ENCODE results near the gene SLC35E4.
"Not testable (repeated sequence)": the region's sequence is repeated elsewhere in the genome, so short reads cannot be mapped to it uniquely, and the experiment has no call there.

Gene SLC35E4, protein sequence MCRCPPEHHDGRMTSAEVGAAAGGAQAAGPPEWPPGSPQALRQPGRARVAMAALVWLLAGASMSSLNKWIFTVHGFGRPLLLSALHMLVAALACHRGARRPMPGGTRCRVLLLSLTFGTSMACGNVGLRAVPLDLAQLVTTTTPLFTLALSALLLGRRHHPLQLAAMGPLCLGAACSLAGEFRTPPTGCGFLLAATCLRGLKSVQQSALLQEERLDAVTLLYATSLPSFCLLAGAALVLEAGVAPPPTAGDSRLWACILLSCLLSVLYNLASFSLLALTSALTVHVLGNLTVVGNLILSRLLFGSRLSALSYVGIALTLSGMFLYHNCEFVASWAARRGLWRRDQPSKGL

DNA sequence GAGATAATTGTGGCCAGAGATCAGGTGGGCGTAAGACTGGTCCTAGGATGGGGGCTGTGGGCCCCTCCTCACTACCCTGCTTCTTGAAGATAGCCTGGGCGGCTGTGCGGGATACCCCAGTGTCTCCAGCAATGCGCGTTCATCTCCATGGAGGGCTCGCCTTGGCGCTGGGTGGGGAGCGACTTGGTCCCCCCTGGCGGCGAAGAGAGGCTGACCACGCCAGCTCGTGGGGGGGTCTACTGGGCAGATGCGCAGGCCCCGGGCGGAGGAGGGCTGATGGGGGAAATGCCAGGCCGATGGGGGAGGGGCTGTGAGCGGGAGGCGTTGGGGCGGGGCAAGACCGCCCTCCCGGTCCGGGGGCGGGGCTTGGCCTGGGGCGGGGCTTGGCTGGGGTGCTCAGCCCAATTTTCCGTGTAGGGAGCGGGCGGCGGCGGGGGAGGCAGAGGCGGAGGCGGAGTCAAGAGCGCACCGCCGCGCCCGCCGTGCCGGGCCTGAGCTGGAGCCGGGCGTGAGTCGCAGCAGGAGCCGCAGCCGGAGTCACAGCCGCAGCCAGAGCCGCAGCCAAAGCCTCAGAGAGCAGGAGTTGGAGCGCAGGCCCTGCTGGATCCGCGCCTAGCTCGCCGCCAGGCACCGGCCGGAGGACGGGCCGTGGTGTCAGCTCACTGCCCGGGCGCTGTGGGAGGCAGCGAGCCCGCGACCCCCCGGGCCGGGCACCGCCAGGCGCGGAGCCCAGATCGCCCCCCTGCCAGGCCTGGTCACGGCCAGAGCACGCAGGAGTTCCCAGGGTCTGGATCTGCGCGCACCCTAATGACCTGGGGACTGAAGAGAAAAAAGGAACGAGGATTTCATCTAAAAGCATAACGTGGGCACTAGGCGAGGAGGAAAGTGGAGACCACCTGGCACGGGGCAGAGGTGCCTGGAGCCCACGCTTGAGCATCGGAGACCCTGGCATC is at the start of gene SLC35E4:
Gene SLC35E4 (plus strand): TSS at position 509 of the 953 bp plus-strand sequence. CDS start 670 bp downstream, outside the sequence.
- peak; percentile 93 to 99 (median 96) for DNase-seq (ENCODE audit: low read depth in 4 of 4, low spot score in 1 of 4)

DNA sequence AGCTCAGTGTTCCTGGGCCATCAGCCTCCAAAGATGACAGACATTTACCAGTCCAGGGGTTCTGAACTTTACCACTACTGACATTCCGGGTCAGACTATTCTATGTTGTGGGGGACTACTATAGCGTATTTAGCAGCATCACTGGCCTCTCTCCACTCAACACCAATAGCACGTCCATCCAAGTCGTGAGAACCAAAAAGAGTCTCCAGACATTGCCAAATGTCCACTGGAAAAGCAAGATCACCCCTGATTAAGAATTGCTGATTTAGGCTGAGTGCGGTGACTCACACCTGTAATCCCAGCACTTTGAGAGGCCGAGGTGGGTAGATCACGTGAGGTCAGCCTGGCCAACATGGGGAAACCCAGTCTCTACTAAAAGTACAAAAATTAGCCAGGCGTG is 49.2 kb upstream of the SLC35E4 start:
- DNase-seq (ENCODE audit: low read depth in 4 of 4, low spot score in 1 of 4) = no peak

DNA sequence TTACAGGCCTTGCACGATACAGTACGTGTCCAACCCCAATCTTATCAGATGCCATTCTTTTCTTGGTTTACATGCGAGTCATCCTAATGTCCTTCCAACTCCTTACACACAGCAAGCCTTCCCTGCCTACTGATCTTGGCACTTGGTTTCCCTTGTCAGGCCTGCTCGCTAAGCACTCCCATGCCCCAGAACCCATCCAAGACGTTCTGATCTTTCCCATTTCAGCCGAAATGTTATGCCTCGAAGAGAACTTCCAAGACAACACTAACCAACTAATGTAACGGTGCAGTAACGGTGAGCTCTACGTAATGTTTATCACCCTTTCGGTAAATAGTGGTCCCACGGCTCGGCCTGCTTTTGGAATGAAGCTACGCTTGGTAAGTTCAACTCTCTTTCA is 44.4 kb upstream of the SLC35E4 start:
- no peak for DNase-seq (ENCODE audit: low read depth in 4 of 4, low spot score in 1 of 4)

DNA sequence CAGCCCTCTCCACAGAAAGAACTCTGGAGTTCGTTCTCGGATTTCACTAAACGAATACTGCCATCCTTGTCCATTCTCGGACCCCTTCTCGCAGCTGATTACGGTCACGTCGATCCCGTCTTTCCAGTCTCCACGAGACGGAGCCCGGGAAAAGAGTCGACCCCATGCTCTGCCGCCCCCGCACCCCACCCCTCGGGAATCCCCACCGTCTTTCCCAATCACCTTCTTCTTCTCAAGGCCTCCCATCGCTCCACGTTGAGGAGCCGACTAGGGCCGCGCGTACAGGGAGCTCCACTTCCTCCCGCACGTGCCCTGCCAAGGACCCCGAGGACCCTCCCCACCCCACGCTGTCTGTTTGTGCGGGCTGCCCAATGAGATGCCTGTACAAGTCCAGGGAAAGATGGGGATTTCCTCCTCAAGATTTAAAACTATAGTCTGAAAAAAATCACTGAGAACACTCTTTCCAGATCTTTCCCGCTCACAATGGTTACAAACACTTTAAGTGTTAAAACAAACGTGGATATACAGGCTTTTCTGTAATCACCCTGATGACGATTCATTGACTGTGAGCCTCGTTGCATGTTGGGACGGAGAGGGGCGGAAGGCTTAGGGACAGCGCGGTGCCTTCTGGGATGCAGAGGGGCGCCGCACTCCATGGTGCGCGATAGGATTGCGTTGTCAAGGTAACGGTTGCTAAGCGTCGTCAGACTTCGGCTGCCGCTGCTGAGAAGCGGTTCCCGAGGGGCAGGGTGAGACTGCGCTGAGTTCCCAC is 43.8 kb upstream of the SLC35E4 start, which contains the start of gene PES1:
Gene PES1 (minus strand): TSS at position 323 of the 772 bp plus-strand sequence. CDS start 77 bp downstream, at position 246.
- peak; percentile 81 to 89 (median 87) for DNase-seq (ENCODE audit: low read depth in 4 of 4, low spot score in 1 of 4)

DNA sequence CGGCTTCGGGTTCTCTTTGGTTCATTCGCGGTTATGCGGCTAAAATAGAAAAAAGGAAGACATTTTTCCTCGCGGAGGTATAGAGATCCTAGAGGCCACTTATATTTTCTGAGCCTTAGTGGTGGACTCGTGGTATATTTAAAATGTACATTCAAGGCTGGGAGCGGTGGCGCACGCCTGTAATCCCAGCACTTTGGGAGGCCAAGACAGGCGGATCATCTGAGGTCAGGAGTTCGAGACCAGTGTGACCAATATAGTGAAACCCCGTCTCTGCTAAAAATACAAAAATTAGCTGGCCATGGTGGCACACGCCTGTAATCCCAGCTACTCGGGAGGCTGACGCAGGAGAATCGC is 43.2 kb upstream of the SLC35E4 start:
- not testable (repeated sequence) for DNase-seq (ENCODE audit: low read depth in 4 of 4, low spot score in 1 of 4)

DNA sequence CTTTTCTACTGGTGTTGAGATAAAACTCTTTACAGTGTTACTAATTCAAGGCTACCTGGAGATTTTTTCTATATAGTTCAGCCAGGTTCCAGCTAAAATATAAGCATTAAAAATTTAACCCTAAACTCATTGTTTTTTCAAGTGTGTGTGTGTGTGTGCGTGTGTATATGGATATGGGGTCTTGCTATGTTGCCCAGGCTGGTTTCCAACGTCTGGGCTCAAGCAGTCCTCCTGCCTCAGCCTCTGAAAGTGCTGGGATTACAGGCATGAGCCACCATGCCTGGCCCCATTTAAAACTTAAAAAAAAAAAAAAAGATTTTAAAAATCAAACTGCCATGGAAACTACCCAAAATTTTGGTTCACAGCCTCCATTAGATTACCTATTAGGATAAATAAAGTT is 39.4 kb upstream of the SLC35E4 start:
- no peak for DNase-seq (ENCODE audit: low read depth in 4 of 4, low spot score in 1 of 4)

DNA sequence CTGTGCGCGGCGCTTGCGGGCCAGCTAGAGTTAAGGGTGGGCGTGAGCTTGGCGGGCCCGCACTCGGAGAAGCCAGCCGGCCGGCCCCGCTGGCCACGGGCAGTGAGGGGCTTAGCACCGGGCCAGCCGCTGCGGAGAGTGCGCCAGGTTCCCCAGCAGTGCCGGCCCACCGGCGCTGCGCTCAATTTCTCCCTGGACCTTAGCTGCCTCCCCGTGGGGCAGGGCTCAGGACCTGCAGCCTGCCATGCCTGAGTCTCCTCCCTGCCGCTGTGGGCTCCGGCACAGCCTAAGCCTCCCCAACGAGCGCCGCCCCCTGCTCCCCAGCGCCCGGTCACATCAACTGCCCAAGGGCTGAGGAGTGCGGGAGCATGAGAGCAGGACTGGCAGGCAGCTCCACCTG is 38.7 kb upstream of the SLC35E4 start:
- DNase-seq (ENCODE audit: low read depth in 4 of 4, low spot score in 1 of 4) = no peak

DNA sequence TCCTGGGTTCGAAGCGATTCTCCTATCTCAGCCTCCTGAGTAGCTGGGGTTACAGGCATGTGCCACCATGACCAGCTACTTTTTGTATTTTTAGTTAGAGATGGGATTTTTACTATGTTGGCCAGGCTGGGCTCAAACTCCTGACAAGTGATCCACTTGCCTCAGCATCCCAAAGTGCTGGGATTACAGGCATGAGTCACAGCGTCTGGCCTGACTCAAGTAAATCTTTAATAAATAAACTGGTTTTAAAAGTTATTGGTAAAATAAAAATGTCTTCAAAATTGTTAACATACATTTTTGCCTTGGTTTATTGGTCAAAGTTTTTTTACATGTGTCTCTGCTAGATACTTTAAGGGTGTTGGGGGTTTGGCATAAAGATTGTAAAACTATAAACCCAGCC is 36.6 kb upstream of the SLC35E4 start:
- no peak for DNase-seq (ENCODE audit: low read depth in 4 of 4, low spot score in 1 of 4)

DNA sequence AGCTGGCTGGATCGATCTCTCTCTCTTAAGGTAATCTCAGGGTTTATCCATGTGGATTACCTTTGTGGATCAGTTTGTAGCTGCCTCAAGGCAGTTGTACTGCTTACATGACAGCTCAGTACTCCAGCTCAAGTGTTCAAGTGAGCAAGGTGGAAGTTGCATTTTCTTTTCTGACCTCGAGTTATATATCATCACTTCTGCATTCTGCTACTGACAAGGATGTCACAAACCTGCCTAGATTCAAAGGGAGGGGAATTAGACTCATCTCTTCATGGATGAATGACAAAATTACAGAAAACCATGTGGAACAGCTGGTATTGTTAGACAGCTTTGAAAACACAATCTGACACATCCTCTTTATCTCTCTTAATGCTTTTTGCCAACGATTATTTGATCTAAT is 34.7 kb upstream of the SLC35E4 start:
- no peak for DNase-seq (ENCODE audit: low read depth in 4 of 4, low spot score in 1 of 4)

DNA sequence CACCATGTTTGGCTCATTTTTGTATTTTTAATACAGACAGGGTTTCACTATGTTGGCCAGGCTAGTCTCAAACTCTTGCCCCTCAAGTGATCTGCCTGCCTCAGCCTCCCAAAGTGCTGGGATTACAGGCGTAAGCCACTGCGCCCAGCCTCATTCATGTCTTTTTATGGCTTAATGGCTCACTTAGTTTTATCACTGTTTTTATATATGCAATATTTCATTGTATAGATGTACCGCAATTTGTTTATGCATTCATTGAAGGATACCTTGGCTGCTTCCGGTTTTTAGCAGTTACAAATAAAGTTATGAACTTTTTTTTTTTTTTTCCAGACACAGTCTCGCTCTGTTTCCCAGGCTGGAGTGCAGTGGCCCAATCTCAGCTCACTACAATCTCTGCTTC is 34.1 kb upstream of the SLC35E4 start:
- no peak for DNase-seq (ENCODE audit: low read depth in 4 of 4, low spot score in 1 of 4)

DNA sequence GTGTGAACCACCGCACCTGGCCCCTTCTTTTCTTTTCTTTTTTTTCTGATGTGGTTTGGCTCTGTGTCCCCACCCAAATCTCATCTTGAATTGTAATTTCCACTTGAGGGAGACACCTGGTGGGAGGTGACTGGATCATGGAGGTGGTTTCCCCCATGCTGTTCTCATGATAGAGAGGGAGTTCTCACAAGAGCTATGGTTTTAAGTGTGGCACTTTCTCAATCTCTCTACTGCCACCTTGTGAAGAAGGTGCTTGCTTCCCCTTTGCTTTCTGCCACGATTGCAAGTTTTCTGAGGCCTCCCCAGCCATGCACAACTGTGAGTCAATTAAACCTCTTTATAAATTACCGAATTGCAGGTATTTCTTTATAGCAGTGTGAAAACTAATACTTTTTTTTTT is 33.5 kb upstream of the SLC35E4 start:
- no peak for DNase-seq (ENCODE audit: low read depth in 4 of 4, low spot score in 1 of 4)

DNA sequence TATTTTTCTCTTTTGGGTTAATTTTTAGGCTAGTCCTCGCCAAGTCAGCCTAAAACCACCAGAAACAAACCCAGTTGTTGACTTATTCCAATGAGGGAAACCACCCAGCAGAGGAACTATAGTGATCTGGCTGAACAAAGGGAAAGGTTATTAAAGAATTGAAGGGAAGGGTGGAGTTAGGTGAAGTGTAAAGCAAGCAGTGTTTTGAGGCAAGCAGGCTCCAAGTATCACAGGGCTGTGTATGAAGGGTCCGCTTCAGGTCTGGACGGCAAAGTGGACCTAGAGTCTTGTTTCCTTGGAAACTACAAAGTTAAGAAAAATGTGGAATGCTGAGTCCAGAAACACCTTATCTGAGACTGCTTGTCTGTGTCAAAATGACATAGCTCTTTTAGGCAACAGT is 31.8 kb upstream of the SLC35E4 start:
- DNase-seq (ENCODE audit: low read depth in 4 of 4, low spot score in 1 of 4) = no peak

DNA sequence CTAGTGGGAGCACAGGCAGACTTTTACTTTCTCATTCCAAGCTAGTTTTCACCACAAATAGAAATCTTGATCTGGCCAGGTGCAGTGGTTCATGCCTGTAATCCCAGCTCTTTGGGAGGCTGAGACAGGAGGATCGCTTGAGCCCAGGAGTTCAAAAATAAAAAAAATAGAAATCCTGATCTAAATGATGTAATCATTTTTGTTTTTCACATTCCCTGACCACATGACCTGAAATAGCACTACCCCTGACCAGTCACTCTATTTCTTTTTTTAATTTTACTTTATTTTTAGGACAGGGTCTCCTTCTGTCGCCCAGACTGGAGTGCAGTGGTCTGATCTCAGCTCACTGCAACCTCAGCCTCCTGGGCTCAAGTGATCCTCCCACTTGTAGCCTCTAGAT is 30.9 kb upstream of the SLC35E4 start:
- no peak for DNase-seq (ENCODE audit: low read depth in 4 of 4, low spot score in 1 of 4)

DNA sequence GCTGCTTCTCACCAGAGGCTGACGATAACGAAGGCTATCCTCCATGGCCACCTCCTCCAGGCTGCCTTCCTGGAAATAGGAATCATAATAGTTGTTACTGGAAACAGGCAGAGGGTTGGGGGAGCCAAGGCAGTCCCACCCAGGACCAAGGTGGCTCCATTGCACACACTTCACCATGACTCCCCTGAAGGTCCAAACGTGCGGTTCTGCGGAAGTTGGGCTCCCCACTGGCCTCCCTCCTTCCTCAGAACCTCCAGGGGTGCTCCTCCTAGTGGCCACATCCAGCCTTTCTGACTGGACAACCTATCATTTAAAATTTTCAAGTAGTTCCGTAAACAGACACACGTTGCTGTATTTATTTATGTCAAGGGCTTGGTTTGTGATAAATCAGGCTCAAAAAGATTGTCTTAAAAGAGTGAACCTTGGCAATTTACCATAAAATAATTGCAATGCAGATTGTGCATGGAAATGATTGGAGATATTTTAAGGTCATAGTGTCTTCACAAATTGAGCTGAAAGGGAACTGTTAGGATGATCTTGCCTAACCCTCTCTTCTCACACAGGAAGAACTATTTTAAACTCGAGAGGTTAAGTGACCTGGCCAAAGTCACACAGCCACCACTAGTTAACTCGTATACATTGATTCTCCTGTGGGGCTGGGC is 30.0 kb upstream of the SLC35E4 start:
- DNase-seq (ENCODE audit: low read depth in 4 of 4, low spot score in 1 of 4) = peak in 2 of 4 experiments; percentile 17 to 26

DNA sequence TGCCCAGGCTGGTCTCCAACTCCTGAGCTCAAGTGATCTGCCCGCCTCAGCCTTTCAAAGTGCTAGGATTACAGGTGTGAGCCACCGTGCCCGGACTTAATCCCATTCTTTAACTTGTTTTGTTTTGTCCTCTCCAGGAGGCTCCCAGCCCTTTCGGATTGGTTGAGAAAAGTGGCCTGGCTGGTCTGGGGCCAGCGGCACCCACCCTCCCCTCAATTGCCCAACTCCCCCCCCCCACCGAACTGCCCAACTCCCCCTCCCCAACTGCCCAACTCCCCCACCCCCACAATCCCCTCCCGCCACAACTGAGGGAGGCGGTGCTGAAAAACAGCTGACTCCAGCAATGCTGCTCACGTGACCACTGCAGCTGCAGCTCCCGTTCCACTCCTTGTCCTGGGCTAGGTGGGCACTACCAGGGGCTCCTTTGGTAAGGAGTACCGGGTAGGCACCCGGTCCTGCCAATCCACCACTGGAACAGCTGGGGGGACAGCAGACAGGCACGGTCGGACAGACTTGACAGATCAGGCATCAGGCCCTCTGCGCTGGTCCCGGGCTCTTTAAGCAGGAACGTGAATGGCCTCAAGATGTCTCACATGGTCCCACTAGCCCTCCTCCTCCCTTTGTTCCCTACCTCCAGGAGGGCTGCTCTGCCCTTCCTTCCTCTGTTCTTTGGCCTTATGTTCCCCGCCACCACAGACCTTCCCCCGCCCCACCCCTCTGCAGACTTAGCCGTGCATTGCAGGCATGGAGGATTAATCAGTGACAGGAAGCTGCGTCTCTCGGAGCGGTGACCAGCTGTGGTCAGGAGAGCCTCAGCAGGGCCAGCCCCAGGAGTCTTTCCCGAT is 28.9 kb upstream of the SLC35E4 start, which contains the start of gene TCN2:
Gene TCN2 (plus strand): TSS at position 720 of the 845 bp plus-strand sequence. CDS start 158 bp downstream, outside the sequence.
- DNase-seq (ENCODE audit: low read depth in 4 of 4, low spot score in 1 of 4) = peak in 2 of 4 experiments; percentile 10 to 20

DNA sequence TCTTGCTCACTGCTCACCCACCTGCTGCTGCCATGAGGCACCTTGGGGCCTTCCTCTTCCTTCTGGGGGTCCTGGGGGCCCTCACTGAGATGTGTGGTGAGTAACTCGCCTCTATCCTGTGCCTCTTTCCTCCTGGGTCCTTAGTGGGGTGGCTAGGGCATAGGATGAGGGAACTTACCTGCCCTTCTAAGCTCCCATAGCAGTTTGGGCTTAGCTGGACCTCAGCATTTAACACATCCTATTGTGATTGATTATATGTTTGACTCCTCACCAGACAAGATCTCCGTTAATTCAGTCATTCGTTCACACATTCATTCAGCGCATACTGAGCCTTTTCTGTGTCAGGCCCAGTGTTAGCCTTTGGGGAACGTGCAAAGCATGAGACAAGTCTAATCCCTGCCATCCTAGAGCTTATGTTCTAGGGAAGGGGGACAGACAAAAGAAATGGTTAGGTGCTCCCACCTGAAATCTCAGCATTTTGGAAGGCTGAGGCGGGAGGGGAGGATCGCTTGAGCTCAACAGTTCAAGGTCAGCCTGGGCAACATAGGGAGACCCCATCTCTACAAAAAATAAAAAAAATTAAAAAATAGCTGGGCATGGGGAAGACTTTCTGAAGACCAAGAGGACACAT is 28.2 kb upstream of the SLC35E4 start:
- no peak for DNase-seq (ENCODE audit: low read depth in 4 of 4, low spot score in 1 of 4)

DNA sequence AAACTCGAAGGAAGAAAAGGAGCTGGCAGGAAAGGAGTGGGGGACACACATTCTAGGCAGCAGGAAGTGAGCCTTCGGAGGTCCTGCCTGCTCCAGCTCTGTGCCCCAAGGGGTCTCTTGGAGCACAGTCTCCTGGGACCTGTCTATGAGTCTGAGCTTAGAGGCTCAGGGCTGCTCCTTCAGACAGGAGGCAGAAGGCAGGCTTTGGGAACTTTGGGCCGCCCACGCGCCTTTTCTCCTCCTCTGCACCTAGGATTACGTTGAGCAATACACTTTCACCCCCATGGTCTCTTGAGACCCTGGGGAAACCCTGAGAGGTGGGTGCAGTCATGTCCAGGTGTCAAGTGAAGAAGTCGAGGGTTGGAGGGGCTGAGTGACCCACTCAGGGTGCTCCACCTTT is 27.6 kb upstream of the SLC35E4 start:
- no peak for DNase-seq (ENCODE audit: low read depth in 4 of 4, low spot score in 1 of 4)

DNA sequence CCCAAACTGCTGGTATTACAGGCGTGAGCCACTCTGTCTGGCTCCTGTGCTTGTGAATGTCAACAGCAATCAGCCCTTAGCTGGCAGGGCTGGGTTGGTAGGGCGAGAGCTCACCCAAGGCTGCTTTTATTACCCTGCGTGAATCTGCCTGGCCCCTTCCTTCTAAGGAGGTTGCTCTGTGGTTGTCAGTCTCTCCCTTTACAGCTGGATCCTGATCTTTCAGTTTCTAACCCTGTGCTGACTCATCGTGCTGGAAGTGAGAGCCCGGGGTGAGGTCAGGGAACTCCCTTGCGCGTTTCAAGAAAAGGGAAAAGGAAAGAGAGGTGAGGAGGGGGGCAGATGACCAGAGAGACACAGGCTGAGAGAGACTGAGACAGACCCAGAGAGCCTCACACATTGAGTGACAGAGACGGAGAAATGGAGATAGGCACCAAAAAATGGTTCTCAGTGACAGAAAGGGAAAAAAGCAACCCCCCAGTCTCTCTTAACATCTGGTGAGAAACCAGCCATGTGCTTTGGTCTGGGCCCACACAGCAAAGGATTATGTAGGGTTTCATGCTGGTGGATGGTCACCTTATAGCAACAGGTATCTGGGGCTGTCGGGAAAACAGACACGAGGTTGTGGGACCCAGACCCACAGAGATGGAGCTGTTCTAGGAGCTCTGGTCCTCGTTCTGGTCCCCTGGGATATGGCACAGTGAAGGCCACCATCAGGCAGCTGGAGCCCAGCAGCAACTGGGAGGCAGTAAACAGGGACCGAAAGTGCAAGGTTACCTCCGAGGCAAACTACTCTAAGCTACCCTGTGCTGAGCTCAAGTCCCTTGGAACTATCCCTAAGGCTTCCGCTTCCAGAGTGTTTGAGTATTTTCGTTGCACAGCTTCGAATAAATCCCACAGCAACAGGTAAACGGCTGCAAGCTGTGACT is 26.1 kb upstream of the SLC35E4 start:
- peak in 1 of 4 experiments; percentile 10 for DNase-seq (ENCODE audit: low read depth in 4 of 4, low spot score in 1 of 4)

All from stimulated activated CD4-positive, alpha-beta T cell treated with anti-CD3 and anti-CD28 coated beads, Interleukin-1b, Interleukin-23, amount 100 ng/mL, for 24 hours (primary cell).